ENCODE results near the gene DIRAS3.
"Not testable (repeated sequence)": the region's sequence is repeated elsewhere in the genome, so short reads cannot be mapped to it uniquely, and the experiment has no call there.

DIRAS3 gene

DNA sequence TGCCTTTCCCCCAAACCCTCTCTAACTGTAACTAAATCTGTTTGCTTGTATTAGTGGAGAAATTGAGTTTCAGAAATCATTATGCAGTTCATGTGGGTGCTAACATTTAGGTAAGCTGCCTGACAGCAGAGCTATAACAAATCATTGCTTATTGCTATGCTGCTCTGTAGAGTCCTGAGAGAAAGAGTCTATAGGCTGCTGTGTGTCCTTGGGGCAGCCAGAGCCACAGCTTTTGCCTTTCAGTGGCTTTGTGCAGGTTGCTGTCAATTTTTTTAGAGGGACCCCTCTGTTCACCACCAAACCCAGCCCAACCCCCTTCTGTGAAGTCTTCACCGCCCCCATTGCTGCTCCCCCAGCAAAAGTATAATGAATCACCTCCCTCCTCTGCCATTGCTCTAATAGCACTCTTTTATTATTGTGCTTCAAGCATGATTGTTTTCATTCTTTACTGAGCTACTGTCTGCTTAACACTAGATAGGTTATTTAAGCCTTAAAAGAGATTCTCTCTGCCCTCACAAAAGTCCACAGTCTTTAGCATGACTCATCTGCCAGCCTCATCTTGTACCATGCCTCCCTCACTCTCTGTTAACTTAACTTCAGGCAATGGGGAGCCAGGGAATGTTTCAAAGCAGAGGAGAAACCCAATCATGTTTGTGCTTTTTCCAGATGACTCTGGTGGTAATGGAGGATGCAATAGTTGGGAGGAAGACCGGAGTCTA lies 38.6 kb downstream of the DIRAS3 start:
- no peak for DNase-seq (ENCODE audit: low read depth)
- H3K4me3 ChIP-seq (ENCODE audit: low read depth, low read length): no peak overlapping the region
- TF ChIP-seq, protein P1, sequence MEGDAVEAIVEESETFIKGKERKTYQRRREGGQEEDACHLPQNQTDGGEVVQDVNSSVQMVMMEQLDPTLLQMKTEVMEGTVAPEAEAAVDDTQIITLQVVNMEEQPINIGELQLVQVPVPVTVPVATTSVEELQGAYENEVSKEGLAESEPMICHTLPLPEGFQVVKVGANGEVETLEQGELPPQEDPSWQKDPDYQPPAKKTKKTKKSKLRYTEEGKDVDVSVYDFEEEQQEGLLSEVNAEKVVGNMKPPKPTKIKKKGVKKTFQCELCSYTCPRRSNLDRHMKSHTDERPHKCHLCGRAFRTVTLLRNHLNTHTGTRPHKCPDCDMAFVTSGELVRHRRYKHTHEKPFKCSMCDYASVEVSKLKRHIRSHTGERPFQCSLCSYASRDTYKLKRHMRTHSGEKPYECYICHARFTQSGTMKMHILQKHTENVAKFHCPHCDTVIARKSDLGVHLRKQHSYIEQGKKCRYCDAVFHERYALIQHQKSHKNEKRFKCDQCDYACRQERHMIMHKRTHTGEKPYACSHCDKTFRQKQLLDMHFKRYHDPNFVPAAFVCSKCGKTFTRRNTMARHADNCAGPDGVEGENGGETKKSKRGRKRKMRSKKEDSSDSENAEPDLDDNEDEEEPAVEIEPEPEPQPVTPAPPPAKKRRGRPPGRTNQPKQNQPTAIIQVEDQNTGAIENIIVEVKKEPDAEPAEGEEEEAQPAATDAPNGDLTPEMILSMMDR (IDR thresholded peaks at IDR 0.05; ENCODE audit: low read depth, low read length, missing control alignments): no peak

DNA sequence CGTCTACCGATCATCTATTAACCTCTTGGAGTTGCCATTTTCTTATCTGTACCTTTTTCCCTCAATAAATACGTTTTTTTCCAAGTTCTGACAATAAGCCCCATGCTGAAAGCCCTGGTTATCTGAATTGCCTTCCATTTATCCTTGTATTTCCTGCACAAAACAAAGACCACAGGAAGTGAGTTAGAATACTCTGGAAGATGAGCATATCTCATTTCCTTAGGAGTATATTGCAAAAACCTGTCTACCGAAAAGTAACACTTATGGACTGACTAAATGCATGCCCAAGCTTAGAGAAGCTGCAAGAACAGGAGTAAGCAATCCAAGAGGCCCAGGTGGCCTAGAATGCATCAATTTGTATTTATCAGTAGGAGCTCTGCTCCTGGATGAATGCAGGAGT lies 39.9 kb downstream of the DIRAS3 start:
- TF ChIP-seq, protein P1 (IDR thresholded peaks at IDR 0.05; ENCODE audit: low read depth, low read length, missing control alignments): no peak
- no peak overlapping the region for H3K4me3 ChIP-seq (ENCODE audit: low read depth, low read length)
- no peak for DNase-seq (ENCODE audit: low read depth)

DNA sequence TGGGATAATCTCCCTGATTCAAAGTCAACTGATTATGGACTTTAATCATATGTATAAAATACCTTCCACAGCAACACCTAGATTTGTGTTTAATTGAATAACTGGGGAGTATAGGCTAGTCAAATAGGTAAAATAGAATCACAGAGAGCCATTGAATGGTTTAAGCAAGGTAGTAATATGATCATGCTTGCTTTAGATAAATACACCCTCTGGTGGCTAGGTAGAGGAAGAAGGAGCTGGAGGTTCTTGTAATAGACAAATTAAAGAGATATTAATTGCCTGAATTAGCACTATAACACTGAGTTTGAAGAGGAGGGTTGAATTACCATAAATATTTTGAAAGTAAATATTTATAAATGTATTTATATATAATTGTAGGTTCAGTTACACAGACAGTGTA lies 40.3 kb downstream of the DIRAS3 start:
- TF ChIP-seq, protein P1 (IDR thresholded peaks at IDR 0.05; ENCODE audit: low read depth, low read length, missing control alignments): no peak
- H3K4me3 ChIP-seq (ENCODE audit: low read depth, low read length): no peak overlapping the region
- no peak for DNase-seq (ENCODE audit: low read depth)

DNA sequence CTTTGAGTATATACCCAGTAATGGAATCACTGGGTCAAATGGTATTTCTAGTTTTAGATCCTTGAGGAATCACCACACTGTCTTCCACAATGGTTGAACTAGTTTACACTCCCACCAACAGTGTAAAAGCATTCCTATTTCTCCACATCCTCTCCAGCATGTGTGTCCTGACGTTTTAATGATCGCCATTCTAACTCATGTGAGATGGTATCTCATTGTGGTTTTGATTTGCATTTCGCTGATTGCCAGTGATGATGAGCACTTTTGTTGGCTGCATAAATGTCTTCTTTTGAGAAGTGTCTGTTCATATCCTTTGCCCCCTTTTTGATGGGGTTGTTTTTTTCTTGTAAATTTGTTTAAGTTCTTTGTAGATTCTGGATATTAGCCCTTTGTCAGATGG lies 46.8 kb downstream of the DIRAS3 start:
- not testable (repeated sequence) for DNase-seq (ENCODE audit: low read depth); H3K4me3 ChIP-seq (ENCODE audit: low read depth, low read length)

DNA sequence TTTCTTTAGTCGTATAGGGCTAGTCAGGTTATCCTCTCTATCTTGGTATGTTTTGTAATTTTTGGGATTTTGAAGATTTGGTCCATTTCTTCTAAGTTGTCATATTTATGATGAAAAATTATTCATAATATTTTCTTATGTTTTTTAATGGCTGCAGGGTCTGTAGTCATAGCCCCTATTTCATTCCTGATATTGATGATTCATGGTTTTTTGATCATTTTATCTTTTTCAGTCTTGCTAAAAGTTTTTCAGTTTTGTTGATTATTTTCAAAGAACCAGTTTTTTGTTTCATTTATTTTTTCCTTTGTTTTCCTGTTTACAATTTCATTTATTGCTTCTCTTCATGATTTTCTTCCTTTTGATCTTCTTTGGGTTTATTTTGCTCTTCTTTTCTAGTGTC lies 50.2 kb downstream of the DIRAS3 start:
- TF ChIP-seq, protein P1 (IDR thresholded peaks at IDR 0.05; ENCODE audit: low read depth, low read length, missing control alignments): no peak
- no peak for DNase-seq (ENCODE audit: low read depth)
- no peak overlapping the region for H3K4me3 ChIP-seq (ENCODE audit: low read depth, low read length)

DNA sequence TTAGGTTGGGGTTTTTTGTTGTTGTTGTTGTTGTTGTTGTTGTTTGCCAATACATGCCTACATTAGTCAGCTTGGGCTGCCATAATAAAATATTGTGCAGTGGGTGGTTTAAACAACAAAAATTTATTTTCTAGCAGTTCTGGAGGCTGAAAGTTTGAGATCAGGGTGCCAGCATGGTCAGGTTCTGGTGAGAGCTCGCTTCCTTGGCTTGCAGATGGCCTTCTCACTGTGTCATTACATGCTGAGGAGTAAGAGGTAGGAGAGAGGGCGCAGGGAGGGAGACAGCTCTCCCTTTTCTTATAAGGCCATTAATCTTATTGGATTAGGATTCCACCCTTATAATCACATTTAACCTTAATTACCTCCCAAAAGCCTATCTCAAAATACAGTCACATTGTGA lies 52.7 kb downstream of the DIRAS3 start:
- no peak overlapping the region for H3K4me3 ChIP-seq (ENCODE audit: low read depth, low read length)
- DNase-seq (ENCODE audit: low read depth): no peak
- TF ChIP-seq, protein P1 (IDR thresholded peaks at IDR 0.05; ENCODE audit: low read depth, low read length, missing control alignments): no peak

Measured in GM12864 (cell line).